GM21786 (cell line): Measurements from ENCODE around the gene CACNA2D1.

Experiments
- ATAC-seq: cut with Tn5 transposase; IDR thresholded peaks from one replicate; pipeline ENCODE4 v1.9.1; 2021; ENCODE audit not compliant: unreplicated experiment

The CACNA2D1 gene

GRCh38 chr7:82443547-82444219, at the start of gene CACNA2D1:
Gene CACNA2D1, minus strand, starts transcription at chr7:82443777.
- ATAC-seq = no peak

DNA sequence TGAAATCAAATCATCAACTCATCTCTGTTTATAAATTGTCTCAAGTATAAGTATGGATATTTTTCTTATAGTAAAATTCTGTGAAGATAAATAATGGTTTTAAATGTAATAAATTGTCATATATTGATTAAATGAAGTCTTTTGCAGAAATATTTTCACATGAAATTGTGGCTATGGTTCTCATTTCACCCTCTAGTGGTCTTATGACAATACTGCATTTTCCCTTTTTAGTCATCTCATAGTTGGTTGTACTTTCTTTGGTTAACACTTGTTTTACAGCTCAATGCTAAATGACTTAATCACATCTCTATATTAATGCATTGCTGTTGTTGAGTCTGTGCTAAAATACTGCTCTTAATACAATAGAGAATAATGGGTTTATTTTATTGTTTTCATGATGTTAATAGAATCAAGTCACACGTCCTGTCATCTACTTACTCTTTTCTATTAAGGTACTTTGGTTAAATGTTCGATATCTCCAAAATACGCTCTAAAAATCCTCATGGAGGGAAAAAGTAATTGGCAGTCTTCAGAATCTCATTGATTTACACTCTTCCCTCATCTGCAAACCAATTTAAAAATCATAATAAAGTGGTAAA, 38.0 kb upstream of the CACNA2D1 start:
- peak; percentile 79 for ATAC-seq

GRCh38 chr7:82477733-82478515, 34.3 kb upstream of the CACNA2D1 start:
- no peak for ATAC-seq

GRCh38 chr7:82472966-82473365, 29.4 kb upstream of the CACNA2D1 start:
- no peak for ATAC-seq

DNA sequence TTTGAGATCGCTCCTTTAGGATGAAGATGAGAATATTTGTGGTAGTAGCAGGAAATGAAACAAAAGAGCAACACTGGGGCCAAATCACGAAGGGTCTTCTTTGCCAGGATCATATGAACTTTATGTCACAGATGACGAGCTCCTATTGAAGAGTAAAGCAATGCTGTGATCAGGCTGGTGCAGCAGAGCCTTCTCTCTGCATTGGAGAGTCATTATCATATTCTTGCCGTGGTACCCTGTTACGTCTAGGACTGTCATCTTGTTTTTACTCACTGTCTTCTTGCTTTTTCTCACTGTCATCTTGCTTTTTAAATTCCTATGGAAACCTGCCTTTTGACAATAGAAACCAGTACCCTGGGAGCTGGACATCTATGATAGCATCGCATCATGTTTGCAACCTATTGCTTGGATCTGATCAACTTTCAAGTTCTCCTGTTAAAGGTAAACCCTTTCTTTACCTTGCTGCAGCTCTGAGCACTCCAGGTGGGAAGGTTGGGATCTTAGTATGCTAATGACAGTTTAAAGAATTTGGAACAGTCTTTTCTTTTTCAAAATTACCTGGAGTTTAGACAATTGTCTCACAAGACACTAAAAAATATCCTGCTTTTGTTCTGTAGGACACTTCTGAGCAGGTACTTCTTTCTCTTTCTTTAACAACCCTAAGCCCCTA, 27.9 kb upstream of the CACNA2D1 start:
- ATAC-seq = no peak

- ATAC-seq = no peak
Measured at GRCh38 chr7:82469207-82469606, 25.6 kb upstream of the CACNA2D1 start.

DNA sequence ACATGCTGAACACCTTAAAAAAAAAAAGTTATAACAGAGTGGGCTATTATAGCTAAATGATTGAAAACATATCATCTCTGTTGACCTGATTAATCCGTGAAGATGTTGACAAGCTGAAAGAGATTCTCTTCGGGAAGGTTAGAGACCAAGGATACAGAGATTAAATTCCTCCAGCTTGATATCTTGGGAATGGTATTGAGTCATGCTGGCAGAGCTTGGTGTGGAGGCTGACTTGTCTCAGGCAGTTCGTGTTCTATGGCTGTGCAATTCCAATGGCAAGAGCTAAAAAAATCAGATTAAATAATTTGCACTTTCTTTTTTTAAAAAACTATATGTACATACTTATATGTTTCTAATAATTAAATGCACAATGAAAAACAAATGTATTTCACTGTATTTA, 24.9 kb upstream of the CACNA2D1 start:
- no peak for ATAC-seq

DNA sequence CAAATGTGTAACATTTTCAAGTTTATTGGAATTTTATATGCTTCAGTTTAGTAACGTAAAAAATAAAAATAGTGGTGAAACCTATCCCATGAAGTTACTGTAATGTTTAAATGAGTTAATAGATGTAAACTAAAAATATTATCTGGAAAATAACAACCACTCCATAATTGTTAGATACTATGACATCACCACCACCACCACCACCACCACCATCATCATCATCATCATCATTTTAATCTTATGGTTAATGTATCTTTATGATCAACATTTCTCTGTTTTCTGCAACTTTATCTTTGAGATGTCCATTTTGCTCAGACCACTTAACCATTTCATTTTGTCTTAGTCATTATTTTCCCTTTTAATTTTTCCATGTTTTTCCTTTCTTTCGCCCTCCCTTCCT, 23.4 kb upstream of the CACNA2D1 start:
- ATAC-seq = no peak

- no peak for ATAC-seq
Measured at GRCh38 chr7:82464372-82464771, 20.8 kb upstream of the CACNA2D1 start.

DNA sequence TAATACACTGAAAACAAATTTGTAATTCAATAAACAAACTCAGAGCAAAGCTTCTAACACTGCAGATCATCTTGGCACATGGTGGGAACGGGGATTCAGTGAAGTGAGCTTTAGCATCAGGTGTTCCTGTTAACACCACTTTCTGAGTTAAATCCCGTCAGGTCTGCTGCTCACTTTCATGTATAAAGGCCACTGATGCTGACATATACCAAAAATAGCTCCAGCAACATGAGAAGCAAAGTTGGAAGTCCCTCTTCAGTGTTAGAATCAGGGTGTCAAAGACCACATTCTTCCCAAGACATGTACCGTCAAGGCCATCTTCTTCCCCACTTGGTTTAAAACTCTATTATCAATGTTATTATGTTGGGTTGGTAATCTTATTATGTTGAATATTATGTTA, 11.7 kb upstream of the CACNA2D1 start:
- no peak for ATAC-seq

DNA sequence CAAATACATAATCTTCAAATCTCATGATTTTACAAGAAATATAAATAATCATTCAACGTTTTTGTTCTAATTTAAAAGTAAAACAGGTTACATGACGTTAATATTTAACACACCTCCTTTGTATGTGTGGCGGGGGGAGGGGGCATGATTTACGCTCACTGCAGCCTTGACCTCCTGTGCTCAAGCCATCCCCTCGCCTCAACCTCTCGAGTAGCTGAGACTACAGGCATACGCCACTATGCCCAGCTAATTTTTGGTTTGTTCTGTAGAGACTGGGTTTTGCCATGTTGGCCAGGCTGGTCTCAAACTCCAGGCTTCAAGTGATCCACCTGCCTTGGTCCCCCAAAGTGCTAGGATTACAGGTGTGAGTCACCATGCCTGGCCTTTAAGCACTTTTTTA, 7.2 kb upstream of the CACNA2D1 start:
- no peak for ATAC-seq

DNA sequence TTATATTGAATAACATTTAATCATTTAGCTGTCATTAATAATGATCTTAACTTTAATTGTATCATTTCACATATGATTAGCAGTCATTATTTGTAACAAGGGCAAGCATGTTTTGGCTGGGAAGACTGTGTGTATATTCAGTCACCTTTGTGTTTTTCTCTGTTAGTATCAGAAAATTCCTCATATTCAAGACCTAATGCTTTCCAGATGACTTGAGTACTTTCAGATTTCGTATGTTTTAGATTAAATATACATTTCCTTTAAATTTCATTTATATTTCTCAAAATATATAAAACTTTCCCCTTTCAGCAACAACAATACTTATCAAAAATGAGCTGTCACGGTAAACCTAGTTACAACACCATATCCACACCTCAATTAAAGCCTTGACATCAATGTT, 6.3 kb upstream of the CACNA2D1 start:
- no peak for ATAC-seq

GRCh38 chr7:82446897-82447296, 3.3 kb upstream of the CACNA2D1 start:
- no peak for ATAC-seq

DNA sequence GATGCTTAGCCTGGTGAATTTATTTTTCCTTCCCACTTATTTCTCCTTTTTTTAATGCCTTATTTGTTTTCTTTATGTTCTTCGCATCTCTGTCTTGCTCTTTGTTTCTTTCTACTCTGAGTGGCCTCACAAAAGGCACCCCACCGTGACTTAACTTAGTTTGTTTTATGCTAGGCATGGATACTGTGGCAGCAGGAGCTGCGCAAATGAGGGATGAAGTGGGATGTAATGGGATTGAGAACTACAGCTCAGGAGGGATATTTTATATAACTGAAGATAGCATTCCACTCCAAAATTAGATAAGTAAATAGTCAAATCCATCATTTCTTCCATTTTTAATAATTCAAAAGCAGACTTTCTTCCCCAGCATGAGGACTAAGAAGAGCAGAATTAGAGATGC, 1.7 kb upstream of the CACNA2D1 start:
- no peak for ATAC-seq

DNA sequence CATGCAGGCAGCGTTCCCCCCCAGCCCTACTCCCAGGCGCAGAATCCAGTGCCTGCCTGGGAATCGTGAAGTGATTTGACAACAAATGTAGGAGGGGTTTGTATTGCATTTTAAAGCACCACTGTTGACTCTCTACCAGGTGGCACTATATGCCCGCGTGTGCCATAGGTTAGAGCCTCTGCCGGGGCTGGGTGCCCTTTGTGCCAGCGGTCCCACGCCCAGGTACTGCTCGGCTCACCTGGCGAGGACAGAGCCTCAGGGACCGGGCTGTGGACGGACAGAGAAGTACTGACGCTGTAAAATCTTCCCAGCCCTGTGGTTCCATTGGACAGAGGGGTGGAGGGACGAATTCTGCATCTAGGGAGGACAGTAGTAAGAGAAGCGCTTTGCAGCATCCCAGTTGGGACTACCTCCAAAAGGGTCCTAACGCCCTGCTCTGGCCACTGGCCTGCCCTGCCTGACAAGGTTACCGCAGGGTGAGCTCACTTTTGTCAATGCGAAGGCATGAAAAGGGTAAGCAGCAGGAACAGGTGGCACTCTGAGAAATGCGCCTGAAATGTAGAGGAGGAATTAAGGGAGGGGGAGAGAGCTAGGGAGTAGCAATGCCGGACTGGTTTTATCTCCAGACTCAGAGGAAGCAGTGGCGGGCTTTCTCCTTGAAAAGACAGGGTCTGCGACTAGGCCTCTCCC, 788 bp upstream of the CACNA2D1 start:
- ATAC-seq = no peak

DNA sequence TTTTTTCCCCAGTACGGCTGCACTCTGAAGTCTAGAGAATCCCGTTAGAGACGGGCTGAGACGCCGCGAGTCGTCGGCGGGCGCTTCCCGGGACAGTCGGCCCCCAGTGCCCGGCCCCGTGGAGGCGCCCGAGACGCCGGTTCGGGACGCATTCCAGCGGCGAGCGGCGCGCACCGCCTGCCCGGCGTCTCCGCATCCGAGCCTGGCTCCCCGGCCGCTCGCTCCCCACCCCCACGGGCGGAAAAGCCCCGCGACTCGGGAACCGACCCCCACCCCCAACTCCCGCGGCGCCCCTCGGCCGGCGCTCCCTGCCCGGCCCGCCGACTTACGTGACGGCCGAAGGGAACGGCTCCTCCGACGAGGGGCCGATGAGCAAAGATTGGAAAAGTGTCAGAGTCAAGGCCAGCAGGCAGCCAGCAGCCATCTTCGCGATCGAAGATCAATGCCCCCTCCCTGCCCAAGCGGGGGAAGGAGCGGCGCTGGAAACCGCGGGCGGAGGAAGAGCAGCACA, 486 bp downstream of the CACNA2D1 start:
- ATAC-seq = no peak

DNA sequence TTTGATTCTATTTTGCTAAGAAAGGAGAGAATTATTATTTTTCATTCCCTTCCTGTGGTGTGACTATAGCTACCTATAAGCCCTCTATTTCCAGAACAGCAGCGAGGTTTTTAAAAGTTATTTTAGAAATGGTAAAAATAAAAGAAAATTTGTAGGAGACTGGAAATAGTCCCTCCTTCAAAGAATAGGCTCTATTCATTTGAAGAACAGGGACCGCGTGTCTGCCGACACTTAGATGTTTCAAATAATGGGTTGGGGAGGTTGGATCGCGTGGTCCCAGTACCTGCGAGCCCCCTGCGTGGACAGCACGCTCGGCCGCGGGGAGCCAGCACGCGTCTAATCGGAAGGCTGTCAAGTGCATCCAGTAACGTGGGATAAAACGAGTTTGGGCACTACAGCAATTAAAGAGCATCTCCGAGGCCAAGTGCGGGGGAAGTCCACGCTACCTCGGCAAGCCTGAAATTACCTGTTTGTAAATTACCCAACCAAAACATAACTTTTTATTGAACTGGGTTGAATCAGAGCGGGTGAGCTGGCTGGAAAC, 1.0 kb downstream of the CACNA2D1 start:
- ATAC-seq = no peak

GRCh38 chr7:82441669-82442478, 1.7 kb downstream of the CACNA2D1 start:
- no peak for ATAC-seq

- ATAC-seq = no peak
Measured at GRCh38 chr7:82438521-82438920, 5.1 kb downstream of the CACNA2D1 start.

DNA sequence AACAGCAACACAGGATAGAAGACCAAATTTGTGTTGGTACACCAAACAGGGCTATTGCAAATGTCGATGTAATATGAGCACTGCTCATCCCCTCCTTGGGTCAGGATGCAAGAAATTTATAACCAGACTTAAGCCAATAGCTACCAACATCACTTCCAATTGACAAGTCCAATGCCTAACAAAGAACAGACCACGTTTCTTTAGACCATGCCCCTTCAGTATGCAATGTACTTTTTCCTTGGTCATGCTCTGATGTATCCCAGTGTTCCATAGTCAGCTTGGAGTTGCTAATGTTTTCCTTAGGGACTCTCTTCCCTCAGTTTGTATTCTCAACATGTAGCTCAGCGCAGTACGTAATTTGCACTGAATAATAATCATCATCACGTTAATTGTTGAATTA, 7.8 kb downstream of the CACNA2D1 start:
- ATAC-seq = no peak
